ENCODE measurements around the gene PTPRH. TPM values are rescaled to one million over a fixed set of nuclear protein-coding genes. Genes with fewer than 3 reads are reported as not detected.
A peak's percentile ranks its signal among the peaks of the same experiment; 100 is the strongest.

Gene PTPRH
- total RNA-seq, 1 donor from 2014 or later: not detected

DNA sequence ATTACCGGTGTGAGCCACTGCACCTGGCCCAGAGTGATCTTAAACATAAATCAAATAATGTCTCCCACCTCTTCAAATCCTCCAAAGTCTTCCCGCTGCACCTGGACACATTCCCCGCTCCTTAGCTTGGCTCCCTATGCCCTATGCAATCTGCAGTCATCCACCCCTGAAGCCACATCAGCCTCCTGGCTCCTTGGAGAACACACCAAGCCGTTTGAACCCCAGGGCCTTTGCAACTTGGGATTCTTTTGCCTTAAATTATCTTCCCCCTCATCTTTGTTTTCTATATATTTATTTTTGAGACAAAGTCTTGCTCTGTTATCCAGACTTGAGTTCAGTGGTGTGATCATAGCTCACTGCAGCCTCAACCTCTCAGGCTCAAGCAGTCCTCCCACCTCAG is 40.2 kb downstream of the PTPRH start:
- Mint-ChIP-seq H3K27ac (ENCODE audit: unreplicated experiment) (no peak overlapping the region), H3K27me3 (ENCODE audit: unreplicated experiment) (peaks cover 37% of the 10 kb centered on the region), H3K36me3 (ENCODE audit: unreplicated experiment) (no peaks in the 10 kb centered on the region), H3K9me3 (ENCODE audit: unreplicated experiment) (no peaks in the 10 kb centered on the region), H3K4me1 (ENCODE audit: unreplicated experiment) (peaks cover 25% of the 10 kb centered on the region), H3K4me3 (ENCODE audit: unreplicated experiment) (no peak overlapping the region)
- TF ChIP-seq, protein P1, sequence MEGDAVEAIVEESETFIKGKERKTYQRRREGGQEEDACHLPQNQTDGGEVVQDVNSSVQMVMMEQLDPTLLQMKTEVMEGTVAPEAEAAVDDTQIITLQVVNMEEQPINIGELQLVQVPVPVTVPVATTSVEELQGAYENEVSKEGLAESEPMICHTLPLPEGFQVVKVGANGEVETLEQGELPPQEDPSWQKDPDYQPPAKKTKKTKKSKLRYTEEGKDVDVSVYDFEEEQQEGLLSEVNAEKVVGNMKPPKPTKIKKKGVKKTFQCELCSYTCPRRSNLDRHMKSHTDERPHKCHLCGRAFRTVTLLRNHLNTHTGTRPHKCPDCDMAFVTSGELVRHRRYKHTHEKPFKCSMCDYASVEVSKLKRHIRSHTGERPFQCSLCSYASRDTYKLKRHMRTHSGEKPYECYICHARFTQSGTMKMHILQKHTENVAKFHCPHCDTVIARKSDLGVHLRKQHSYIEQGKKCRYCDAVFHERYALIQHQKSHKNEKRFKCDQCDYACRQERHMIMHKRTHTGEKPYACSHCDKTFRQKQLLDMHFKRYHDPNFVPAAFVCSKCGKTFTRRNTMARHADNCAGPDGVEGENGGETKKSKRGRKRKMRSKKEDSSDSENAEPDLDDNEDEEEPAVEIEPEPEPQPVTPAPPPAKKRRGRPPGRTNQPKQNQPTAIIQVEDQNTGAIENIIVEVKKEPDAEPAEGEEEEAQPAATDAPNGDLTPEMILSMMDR (IDR thresholded peaks at IDR 0.05): no peak
- DNase-seq (ENCODE audit: extremely low spot score, unreplicated experiment): no peak

DNA sequence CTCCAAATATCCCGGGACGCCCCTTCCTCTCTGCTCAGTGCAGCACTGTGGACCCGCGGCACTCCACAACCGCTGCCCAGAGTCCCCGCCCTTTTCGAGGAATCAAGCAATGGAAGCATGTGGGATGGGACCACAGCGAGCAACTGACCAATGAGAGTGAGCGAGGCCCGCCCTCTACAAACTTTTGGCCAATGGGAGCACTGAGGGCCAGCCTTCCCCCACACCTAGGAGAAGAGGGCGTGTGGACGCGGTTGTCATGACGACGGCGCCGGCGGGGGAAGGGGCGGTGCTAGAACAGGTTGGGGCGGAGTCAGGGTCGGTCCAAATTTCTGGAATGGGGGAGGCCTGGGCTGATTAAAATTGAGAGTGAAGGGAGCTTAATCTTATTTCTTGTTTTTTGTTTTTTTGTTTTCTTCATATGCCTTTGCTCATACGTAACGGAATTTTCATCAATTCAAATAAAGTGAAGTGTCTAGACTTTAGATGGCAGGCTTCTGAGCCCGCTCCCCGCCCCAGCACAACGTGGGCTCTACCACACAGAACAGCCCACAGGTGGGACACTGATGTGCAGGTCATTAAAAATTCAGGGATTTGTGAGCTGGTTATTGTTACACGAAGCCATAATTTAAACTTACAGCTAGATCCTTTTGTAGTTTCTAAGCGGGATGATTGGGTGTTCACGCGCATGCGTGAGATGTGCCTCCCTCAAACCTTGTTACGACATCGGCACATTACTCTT is 42.6 kb downstream of the PTPRH start, which contains the start of gene DNAAF3:
Gene DNAAF3, minus strand, starts transcription at position 84 of the 739 bp plus-strand sequence. CDS start 200 bp downstream, outside the sequence.
- Mint-ChIP-seq H3K4me3 (ENCODE audit: unreplicated experiment) (peak within 1 kb of the TSS; percentile 98), H3K36me3 (ENCODE audit: unreplicated experiment) (no peaks in the 10 kb centered on the region), H3K9me3 (ENCODE audit: unreplicated experiment) (no peaks in the 10 kb centered on the region), H3K4me1 (ENCODE audit: unreplicated experiment) (peaks cover 11% of the 10 kb centered on the region), H3K27me3 (ENCODE audit: unreplicated experiment) (peaks cover 28% of the 10 kb centered on the region), H3K27ac (ENCODE audit: unreplicated experiment) (peak within 1 kb of the TSS; percentile 90)
- DNase-seq (ENCODE audit: extremely low spot score, unreplicated experiment): peak; percentile 98
- TF ChIP-seq, protein P1 (IDR thresholded peaks at IDR 0.05): no peak

DNA sequence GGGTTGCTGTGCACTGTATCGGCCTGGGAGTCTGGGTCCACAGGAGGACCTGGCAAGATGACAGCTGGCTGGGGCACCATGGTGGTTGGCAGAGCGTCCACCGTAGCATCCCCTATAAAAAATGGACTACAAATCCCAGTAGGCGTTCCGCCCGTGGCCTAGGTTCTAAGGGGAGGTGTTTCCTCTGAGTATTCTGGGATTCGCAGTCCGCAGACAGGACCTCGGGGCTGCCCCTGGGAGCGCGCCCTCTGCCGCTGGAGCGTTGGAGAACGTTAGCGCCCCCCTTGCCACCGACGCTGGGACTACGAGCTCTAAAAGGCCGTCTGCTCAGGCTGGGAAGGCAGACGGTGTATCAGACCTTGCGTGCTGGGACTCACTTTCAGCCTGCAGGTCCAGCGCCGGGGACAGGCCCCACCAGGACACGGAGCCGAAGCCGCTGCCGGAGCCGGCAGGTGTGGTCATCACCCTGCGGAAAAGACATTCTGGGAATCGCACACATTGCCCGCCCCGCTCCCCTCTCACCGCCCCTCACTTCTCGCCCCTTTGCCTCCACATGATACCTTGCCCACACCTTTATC is 43.3 kb downstream of the PTPRH start:
- Mint-ChIP-seq H3K4me1 (ENCODE audit: unreplicated experiment) (peaks cover 11% of the 10 kb centered on the region), H3K27me3 (ENCODE audit: unreplicated experiment) (peaks cover 23% of the 10 kb centered on the region), H3K9me3 (ENCODE audit: unreplicated experiment) (no peaks in the 10 kb centered on the region), H3K4me3 (ENCODE audit: unreplicated experiment) (peak overlapping the region; percentile 98), H3K36me3 (ENCODE audit: unreplicated experiment) (no peaks in the 10 kb centered on the region), H3K27ac (ENCODE audit: unreplicated experiment) (peak overlapping the region; percentile 90)
- TF ChIP-seq, protein P1 (IDR thresholded peaks at IDR 0.05): peak; percentile 73
- peak; percentile 92 for DNase-seq (ENCODE audit: extremely low spot score, unreplicated experiment)

DNA sequence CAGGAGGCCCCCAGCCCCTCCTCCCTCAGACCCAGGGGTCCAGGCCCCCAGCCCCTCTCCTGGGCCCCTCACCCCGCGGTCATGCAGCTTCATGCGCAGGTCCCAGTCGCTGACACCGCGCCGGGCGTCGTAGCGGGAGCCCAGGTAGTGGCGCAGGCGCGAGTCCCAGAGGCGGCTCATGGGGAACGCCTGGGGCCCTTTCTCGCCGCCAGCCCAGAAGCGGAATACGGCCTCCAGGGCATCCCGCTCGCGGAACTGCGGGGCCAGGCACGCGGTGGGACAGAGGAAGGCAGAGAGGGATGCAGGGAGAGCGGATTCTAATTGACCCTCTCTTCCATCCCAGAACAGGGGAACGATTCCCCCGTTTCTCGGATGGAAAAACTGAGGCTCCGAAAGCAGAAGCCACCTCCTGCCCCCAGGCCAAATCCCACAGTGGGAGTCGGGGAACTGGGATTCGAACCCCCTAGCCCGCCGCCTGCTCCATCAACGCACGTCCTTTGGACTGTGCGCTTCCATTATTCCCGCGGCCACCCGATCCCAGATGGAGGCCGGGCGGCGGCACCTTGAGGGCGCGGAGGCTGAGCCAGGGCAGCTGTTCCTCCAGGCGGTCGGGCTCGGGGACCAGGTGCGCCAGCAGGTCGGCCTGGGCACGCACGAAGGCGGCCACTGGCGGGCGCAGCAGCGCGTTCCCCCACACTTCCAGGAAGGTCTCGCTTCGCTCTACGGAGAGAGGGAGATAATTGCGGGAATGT is 47.6 kb downstream of the PTPRH start:
- H3K4me3 Mint-ChIP-seq (ENCODE audit: unreplicated experiment): no peak overlapping the region
- H3K27me3 Mint-ChIP-seq (ENCODE audit: unreplicated experiment): peaks cover 4% of the 10 kb centered on the region
- no peaks in the 10 kb centered on the region for H3K9me3 Mint-ChIP-seq (ENCODE audit: unreplicated experiment)
- H3K27ac Mint-ChIP-seq (ENCODE audit: unreplicated experiment): no peak overlapping the region
- TF ChIP-seq, protein P1 (IDR thresholded peaks at IDR 0.05): no peak
- H3K4me1 Mint-ChIP-seq (ENCODE audit: unreplicated experiment): peaks cover 29% of the 10 kb centered on the region
- no peak for DNase-seq (ENCODE audit: extremely low spot score, unreplicated experiment)
- H3K36me3 Mint-ChIP-seq (ENCODE audit: unreplicated experiment): no peaks in the 10 kb centered on the region

DNA sequence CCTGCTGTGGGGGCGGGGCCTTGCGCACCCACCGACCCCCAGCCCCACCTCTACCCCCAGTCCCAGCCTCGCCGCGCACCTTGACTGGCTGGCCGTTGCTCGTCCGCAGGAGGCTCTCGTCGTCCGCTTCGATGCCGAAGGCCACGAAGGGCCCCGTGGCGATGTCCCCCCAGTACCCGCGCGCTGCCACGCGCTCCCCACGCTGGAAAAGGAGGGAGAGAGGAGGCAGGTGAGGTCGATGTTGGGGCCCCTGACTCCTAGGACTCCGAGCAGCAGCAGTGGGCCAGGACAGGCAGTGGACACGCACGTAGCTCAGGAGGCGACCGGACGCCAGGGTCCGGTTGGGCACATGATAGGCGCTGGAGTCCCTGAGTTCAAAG is 48.3 kb downstream of the PTPRH start:
- Mint-ChIP-seq H3K4me1 (ENCODE audit: unreplicated experiment) (peaks cover 29% of the 10 kb centered on the region), H3K27me3 (ENCODE audit: unreplicated experiment) (peaks cover 9% of the 10 kb centered on the region), H3K36me3 (ENCODE audit: unreplicated experiment) (no peaks in the 10 kb centered on the region), H3K9me3 (ENCODE audit: unreplicated experiment) (no peaks in the 10 kb centered on the region), H3K27ac (ENCODE audit: unreplicated experiment) (no peak overlapping the region), H3K4me3 (ENCODE audit: unreplicated experiment) (no peak overlapping the region)
- no peak for DNase-seq (ENCODE audit: extremely low spot score, unreplicated experiment)
- TF ChIP-seq, protein P1 (IDR thresholded peaks at IDR 0.05): no peak
